Neural cell (in vitro differentiated cells): Measurements from ENCODE around the gene ADAMTSL2. TPM values are rescaled to one million over a fixed set of nuclear protein-coding genes. Genes with fewer than 3 reads are reported as not detected.

Experiments used
- H2AFZ ChIP-seq: fragments of 200-600, 300-800 bp; sonication (generic), shearing (Covaris generic); 2 replicates; pipeline ENCODE4 v1.6.0; 2014; ENCODE audit warnings: low read depth, mild to moderate bottlenecking, antibody characterized with exemption, low read length, moderate library complexity
- H3F3A ChIP-seq: fragments of 200-600 bp; shearing (Covaris generic); 2 replicates; pipeline ENCODE4 v1.6.1; 2016; ENCODE audit warnings: mild to moderate bottlenecking, moderate library complexity, mixed read lengths, antibody characterized with exemption, low read length; ENCODE audit not compliant: insufficient read depth, poor library complexity, severe bottlenecking
- H3K27ac ChIP-seq: fragments of 200-600, 300-800 bp; sonication (generic), shearing (Covaris generic); 2 replicates; pipeline ENCODE4 v1.5.1; 2014; ENCODE audit warnings: mild to moderate bottlenecking, low read length, moderate library complexity
- H3K27me3 ChIP-seq: fragments of 300-800, 200-600 bp; sonication (generic), shearing (Covaris generic); 2 replicates; pipeline ENCODE4 v1.6.0; 2014; ENCODE audit warnings: mild to moderate bottlenecking, low read depth, low read length, moderate library complexity; ENCODE audit not compliant: insufficient read depth
- H3K36me3 ChIP-seq: fragments of 300-800, 200-600 bp; sonication (generic), shearing (Covaris generic); 2 replicates; pipeline ENCODE4 v1.5.1; 2014; ENCODE audit warnings: mild to moderate bottlenecking, antibody characterized with exemption, low read length, moderate library complexity; ENCODE audit not compliant: insufficient read depth
- H3K4me2 ChIP-seq: fragments of 300-800, 200-600 bp; sonication (generic), shearing (Covaris generic); 2 replicates; pipeline ENCODE4 v1.6.0; 2014; ENCODE audit warnings: mild to moderate bottlenecking, low read length
- H3K4me3 ChIP-seq: fragments of 300-800, 200-600 bp; sonication (generic), shearing (Covaris generic); 2 replicates; pipeline ENCODE4 v1.5.1; 2014; ENCODE audit warnings: mild to moderate bottlenecking, low read length, moderate library complexity
- H3K79me2 ChIP-seq: fragments of 200-600 bp; shearing (Covaris generic); replicated peaks from 2 replicates; pipeline ENCODE4 v1.6.0; 2014; ENCODE audit warnings: mild to moderate bottlenecking, low read length, moderate library complexity; ENCODE audit not compliant: insufficient read depth
- H3K9ac ChIP-seq: fragments of 300-800, 200-600 bp; sonication (generic), shearing (Covaris generic); 2 replicates; pipeline ENCODE4 v1.6.1; 2016; ENCODE audit warnings: mild to moderate bottlenecking, low read length, mixed read lengths
- H3K9me2 ChIP-seq: fragments of 200-600 bp; shearing (Covaris generic); 2 replicates; pipeline ENCODE4 v1.6.1; 2016; ENCODE audit warnings: mild to moderate bottlenecking, low read length, mixed read lengths; ENCODE audit not compliant: insufficient read depth
- H3K9me3 ChIP-seq: fragments of 200-600, 300-800 bp; sonication (generic), shearing (Covaris generic); 2 replicates; pipeline ENCODE4 v1.6.1; 2016; ENCODE audit warnings: mild to moderate bottlenecking, mixed run types, low read length, moderate library complexity, mixed read lengths
- H4K20me1 ChIP-seq: fragments of 200-600 bp; shearing (Covaris generic); 2 replicates; pipeline ENCODE4 v1.6.1; 2016; ENCODE audit warnings: mild to moderate bottlenecking, mixed run types; ENCODE audit not compliant: insufficient read depth
- CTCF ChIP-seq: fragments of 450-650 bp; IDR thresholded peaks from 2 replicates; pipeline ENCODE4 v1.5.1; 2014; ENCODE audit warnings: antibody characterized with exemption, mild to moderate bottlenecking, moderate library complexity; ENCODE audit not compliant: poor library complexity, severe bottlenecking
- EP300 ChIP-seq: fragments of 450-650 bp; conservative IDR thresholded peaks from 2 replicates; pipeline ENCODE4 v1.6.1; 2014; ENCODE audit warnings: antibody characterized with exemption, mild to moderate bottlenecking, moderate library complexity; ENCODE audit not compliant: poor library complexity, severe bottlenecking
- EZH2 ChIP-seq: fragments of 200-600, 300-800 bp; shearing (Covaris generic), sonication (generic); IDR thresholded peaks from 2 replicates; pipeline ENCODE4 v1.6.1; 2014; ENCODE audit warnings: antibody characterized with exemption, low read length, borderline replicate concordance, mild to moderate bottlenecking; ENCODE audit not compliant: insufficient read depth, poor library complexity, severe bottlenecking
- MXI1 ChIP-seq: fragments of 450-650 bp; conservative IDR thresholded peaks from 2 replicates; pipeline ENCODE4 v1.6.1; 2014; ENCODE audit warnings: antibody characterized with exemption, mild to moderate bottlenecking; ENCODE audit not compliant: poor library complexity, severe bottlenecking
- POLR2AphosphoS5 ChIP-seq: IDR thresholded peaks from 2 replicates; pipeline ENCODE4 v1.6.1; 2012
- RAD21 ChIP-seq: fragments of 450-650 bp; conservative IDR thresholded peaks from 2 replicates; pipeline ENCODE4 v1.6.1; 2014; ENCODE audit warnings: antibody characterized with exemption, mild to moderate bottlenecking, moderate library complexity
- REST ChIP-seq: IDR thresholded peaks from 2 replicates; pipeline ENCODE4 v1.6.1; 2012; ENCODE audit warnings: borderline replicate concordance
- SMC3 ChIP-seq: fragments of 450-650 bp; conservative IDR thresholded peaks from 2 replicates; pipeline ENCODE4 v1.6.1; 2014; ENCODE audit warnings: antibody characterized with exemption, mild to moderate bottlenecking, moderate library complexity; ENCODE audit not compliant: poor library complexity
- TAF1 ChIP-seq: IDR thresholded peaks from 2 replicates; pipeline ENCODE4 v1.6.1; 2012; ENCODE audit warnings: low read depth
- polyA plus RNA-seq: library from polyadenylated mRNA; depleted of rRNA; stranded (reverse); fragments of >200 nt; gene quantifications from 2 replicates; pipeline ENCODE4 v1.2.3, GENCODE V29; 2014

ADAMTSL2 gene
- polyA plus RNA-seq, 1 donor from 2014 or later, result 0.85 TPM

GRCh38 chr9:133529874-133530273 lies 4.6 kb upstream of the ADAMTSL2 start:
- H3K9me3 ChIP-seq, result no peaks in the 10 kb centered on the region
- no peak overlapping the region for H3K4me2 ChIP-seq
- no peak overlapping the region for H3K9ac ChIP-seq
- H2AFZ ChIP-seq, result no peak overlapping the region
- no peak overlapping the region for H3K4me3 ChIP-seq
- TF ChIP-seq CTCF (no peak), TAF1 (no peak), RAD21 (no peak), EP300 (no peak), REST (no peak), MXI1 (no peak), SMC3 (no peak)
- no peaks in the 10 kb centered on the region for H4K20me1 ChIP-seq
- no peaks in the 10 kb centered on the region for H3K79me2 ChIP-seq
- no peak overlapping the region for H3K27ac ChIP-seq
- H3K9me2 ChIP-seq, result no peaks in the 10 kb centered on the region
- H3K27me3 ChIP-seq, result no peaks in the 10 kb centered on the region
- no peaks in the 10 kb centered on the region for H3F3A ChIP-seq
- H3K36me3 ChIP-seq, result no peaks in the 10 kb centered on the region

- Histone ChIP-seq H4K20me1 (no peaks in the 10 kb centered on the region), H3K36me3 (no peaks in the 10 kb centered on the region), H3K79me2 (no peaks in the 10 kb centered on the region), H2AFZ (no peak overlapping the region), H3K4me3 (no peak overlapping the region), H3F3A (no peaks in the 10 kb centered on the region), H3K4me2 (no peak overlapping the region), H3K27ac (no peak overlapping the region), H3K9me2 (no peaks in the 10 kb centered on the region), H3K9ac (no peak overlapping the region), H3K9me3 (no peaks in the 10 kb centered on the region), H3K27me3 (no peaks in the 10 kb centered on the region)
- TF ChIP-seq EP300 (no peak), CTCF (no peak), REST (no peak), MXI1 (no peak), RAD21 (no peak), EZH2 (no peak), TAF1 (no peak), SMC3 (no peak), POLR2AphosphoS5 (no peak)
Observed at GRCh38 chr9:133531293-133531692, 3.2 kb upstream of the ADAMTSL2 start.
